LNCAP (cell line): ENCODE results near the gene TESMIN.

ENCODE experiments used
- TF ChIP-seq, protein P1 (sequence below): fragments of 450-650 bp; IDR thresholded peaks from 2 replicates; pipeline ENCODE4 v1.5.1; 2017; ENCODE audit warnings: mild to moderate bottlenecking

TESMIN gene

DNA sequence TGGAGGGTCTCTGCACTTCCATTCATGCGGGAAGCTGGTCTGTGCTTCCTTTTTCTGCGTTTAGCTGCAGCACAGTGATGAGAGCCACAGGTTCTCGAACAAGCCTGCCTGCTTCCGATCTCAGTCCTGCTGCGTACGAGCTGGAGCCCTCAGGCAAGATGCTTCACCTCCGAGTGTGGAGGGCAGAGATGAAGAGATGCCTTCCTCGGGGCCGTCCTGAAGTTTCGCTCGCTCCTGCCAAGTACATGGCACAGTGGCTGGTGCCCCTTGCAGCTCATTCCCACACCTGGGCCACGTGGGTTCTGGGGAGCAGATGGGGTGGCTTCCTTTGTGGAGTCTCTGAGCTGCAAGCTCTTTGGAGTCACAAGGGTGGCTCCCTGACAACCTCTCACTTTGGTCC, 19.5 kb upstream of the TESMIN start:
- TF ChIP-seq, protein P1, sequence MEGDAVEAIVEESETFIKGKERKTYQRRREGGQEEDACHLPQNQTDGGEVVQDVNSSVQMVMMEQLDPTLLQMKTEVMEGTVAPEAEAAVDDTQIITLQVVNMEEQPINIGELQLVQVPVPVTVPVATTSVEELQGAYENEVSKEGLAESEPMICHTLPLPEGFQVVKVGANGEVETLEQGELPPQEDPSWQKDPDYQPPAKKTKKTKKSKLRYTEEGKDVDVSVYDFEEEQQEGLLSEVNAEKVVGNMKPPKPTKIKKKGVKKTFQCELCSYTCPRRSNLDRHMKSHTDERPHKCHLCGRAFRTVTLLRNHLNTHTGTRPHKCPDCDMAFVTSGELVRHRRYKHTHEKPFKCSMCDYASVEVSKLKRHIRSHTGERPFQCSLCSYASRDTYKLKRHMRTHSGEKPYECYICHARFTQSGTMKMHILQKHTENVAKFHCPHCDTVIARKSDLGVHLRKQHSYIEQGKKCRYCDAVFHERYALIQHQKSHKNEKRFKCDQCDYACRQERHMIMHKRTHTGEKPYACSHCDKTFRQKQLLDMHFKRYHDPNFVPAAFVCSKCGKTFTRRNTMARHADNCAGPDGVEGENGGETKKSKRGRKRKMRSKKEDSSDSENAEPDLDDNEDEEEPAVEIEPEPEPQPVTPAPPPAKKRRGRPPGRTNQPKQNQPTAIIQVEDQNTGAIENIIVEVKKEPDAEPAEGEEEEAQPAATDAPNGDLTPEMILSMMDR, result no peak

- TF ChIP-seq, protein P1, result no peak
Observed at GRCh38 chr11:68767672-68768071, 16.4 kb upstream of the TESMIN start.

GRCh38 chr11:68766786-68767185, 15.5 kb upstream of the TESMIN start:
- TF ChIP-seq, protein P1, result no peak

DNA sequence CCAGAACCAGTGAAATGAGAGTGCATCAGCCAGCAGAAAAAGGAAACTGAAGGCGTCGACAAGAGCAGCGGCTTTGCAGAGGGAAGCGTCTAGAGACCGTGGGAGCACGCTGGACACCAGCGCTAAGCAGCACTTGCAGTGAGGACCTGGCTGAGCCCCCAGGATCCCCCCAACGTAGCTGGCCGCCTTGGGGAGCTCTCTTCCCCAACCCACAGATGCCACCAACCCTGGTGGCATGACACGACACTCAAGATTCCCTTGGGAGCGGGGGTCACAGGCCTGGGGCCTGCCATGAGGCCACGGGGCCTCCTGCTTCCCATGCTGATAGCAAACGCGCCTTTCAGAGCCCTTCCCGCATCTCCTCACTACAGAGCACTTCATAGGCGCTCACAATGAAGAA, 13.4 kb upstream of the TESMIN start:
- TF ChIP-seq, protein P1, result no peak

DNA sequence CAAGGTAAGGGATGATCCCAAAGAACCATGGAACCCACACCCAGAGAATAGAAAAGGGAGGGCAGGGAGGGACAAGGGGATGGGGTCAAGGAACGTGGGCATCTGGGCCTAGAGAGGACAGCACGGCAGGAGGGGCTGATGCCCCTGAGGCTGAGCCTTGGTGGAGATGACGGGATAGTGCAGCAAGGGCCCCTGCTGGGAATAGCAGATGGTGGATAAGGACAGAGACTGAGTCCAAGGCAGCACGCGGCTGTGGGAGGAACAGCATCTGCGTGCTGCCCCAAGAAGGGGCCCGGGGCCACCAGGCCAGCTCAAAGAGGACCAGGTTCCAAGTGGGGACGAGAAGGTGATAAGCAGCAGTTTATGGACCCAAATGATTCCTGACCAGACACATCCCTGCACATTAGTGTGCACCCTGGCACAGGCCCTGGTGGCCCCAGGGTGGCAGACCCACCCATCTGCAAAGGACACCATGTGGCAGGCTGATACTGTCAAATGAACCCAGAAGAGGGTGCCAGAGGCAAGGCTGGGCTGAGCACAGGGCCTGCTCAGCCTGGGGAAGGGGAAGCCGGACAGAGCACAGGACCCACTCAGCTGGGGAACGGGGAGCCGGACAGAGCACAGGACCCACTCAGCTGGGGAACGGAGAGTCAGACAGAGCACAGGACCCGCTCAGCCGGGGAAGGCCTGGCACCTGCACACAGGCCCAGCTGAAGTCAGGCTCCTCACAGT, 12.8 kb upstream of the TESMIN start:
- TF ChIP-seq, protein P1, result no peak

- TF ChIP-seq, protein P1, result no peak
Observed at GRCh38 chr11:68763181-68763721, 11.9 kb upstream of the TESMIN start.

DNA sequence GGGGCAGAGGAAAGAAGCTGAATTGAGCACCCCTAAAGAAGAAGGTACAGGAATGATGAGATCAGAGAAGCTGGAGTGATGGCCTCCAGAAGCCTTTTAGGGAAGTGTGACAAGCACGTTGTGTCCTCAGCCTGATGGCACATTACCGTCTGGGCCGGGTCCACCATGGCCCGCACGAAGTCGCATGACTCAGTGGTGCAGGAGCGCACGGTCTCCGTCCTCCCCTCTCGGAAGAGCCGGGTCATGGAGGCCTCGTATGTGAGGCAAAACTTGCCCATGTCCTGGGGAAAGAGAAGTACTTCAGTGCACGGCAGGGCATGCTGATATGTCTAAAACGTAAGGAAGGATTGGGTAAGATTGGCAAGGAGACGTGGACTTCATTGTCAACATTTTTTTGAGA, 11.2 kb upstream of the TESMIN start:
- TF ChIP-seq, protein P1, result no peak
